Mesendoderm (in vitro differentiated cells): Measurements from ENCODE around the gene ART5.
"Not testable (repeated sequence)": the region's sequence is repeated elsewhere in the genome, so short reads cannot be mapped to it uniquely, and the experiment has no call there.

Source experiments
- DNase-seq: peaks from one replicate; pipeline ENCODE4 v3.0.0; 2013
- H2AK5ac ChIP-seq: 2 replicates; pipeline ENCODE4 v1.6.1; 2013; ENCODE audit warnings: low read length, inconsistent platforms
- H2BK120ac ChIP-seq: 2 replicates; pipeline ENCODE4 v1.6.1; 2013; ENCODE audit warnings: low read depth, mild to moderate bottlenecking, low read length, moderate library complexity, mixed read lengths
- H2BK15ac ChIP-seq: replicated peaks from 2 replicates; pipeline ENCODE4 v1.6.1; 2013; ENCODE audit warnings: low read depth, mild to moderate bottlenecking, moderate library complexity
- H2BK5ac ChIP-seq: 2 replicates; pipeline ENCODE4 v1.6.1; 2013; ENCODE audit warnings: low read length, inconsistent platforms
- H3K18ac ChIP-seq: 2 replicates; pipeline ENCODE4 v1.6.1; 2013; ENCODE audit warnings: mild to moderate bottlenecking, low read length, mixed read lengths
- H3K23ac ChIP-seq: one replicate; pipeline ENCODE4 v1.6.1; 2013; ENCODE audit warnings: low read length
- H3K27ac ChIP-seq: 2 replicates; pipeline ENCODE4 v1.5.1; 2013; ENCODE audit warnings: low read depth, mild to moderate bottlenecking, inconsistent platforms, low read length, moderate library complexity
- H3K27me3 ChIP-seq: 2 replicates; pipeline ENCODE4 v1.6.1; 2013; ENCODE audit warnings: low read length, control low read depth, mild to moderate bottlenecking, inconsistent platforms; ENCODE audit not compliant: insufficient read depth, poor library complexity
- H3K36me3 ChIP-seq: 2 replicates; pipeline ENCODE4 v1.6.1; 2013; ENCODE audit warnings: low read length, inconsistent platforms; ENCODE audit not compliant: control insufficient read depth, insufficient read depth
- H3K4ac ChIP-seq: one replicate; pipeline ENCODE4 v1.6.1; 2013; ENCODE audit warnings: low read depth, mild to moderate bottlenecking, low read length, moderate library complexity
- H3K4me1 ChIP-seq: 2 replicates; pipeline ENCODE4 v1.6.1; 2013; ENCODE audit warnings: low read depth, low read length, inconsistent platforms; ENCODE audit not compliant: control insufficient read depth
- H3K4me2 ChIP-seq: 2 replicates; pipeline ENCODE4 v1.6.1; 2013; ENCODE audit warnings: low read length
- H3K4me3 ChIP-seq: 2 replicates; pipeline ENCODE4 v1.5.1; 2013; ENCODE audit warnings: mild to moderate bottlenecking, low read length
- H3K56ac ChIP-seq: one replicate; pipeline ENCODE4 v1.6.1; 2013; ENCODE audit warnings: low read length
- H3K79me1 ChIP-seq: 2 replicates; pipeline ENCODE4 v1.6.1; 2013; ENCODE audit warnings: low read length, inconsistent platforms
- H3K79me2 ChIP-seq: 2 replicates; pipeline ENCODE4 v1.6.1; 2013; ENCODE audit warnings: mild to moderate bottlenecking, low read length; ENCODE audit not compliant: control insufficient read depth, insufficient read depth
- H3K9ac ChIP-seq: 2 replicates; pipeline ENCODE4 v1.6.1; 2013; ENCODE audit warnings: low read length, inconsistent platforms
- H4K5ac ChIP-seq: one replicate; pipeline ENCODE4 v1.6.1; 2013; ENCODE audit warnings: low read length
- H4K8ac ChIP-seq: one replicate; pipeline ENCODE4 v1.6.1; 2013; ENCODE audit warnings: low read depth, mild to moderate bottlenecking, control low read depth, low read length, moderate library complexity
- WGBS: extraction: QIAGEN DNeasy Blood & Tissue Kit; methylation state at CpG from one replicate; pipeline ENCODE4 v1.1.7; 2013; ENCODE audit warnings: low lambda C conversion rate, missing lambda C conversion rate; ENCODE audit not compliant: insufficient coverage; ENCODE audit errors: extremely low coverage; 5-methylcytosine and 5-hydroxymethylcytosine counted together

The ART5 gene

DNA sequence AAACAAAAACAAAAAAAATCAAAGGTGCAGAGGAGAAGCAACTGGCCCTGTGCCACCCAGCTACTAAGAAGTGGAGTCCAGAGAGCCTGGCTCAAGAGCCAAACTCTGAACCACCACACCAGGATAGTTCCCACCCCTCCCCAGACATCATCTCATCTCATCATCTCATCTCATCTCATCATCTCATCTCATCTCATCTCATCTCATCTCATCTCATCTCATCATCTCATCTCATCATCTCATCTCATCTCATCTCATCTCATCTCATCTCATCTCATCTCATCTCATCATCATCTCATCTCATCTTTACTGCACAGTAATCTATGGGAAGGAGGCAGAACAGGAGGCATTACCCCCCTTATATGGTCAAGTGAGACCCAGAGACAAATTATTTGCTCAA is 21.1 kb upstream of the ART5 start:
- DNase-seq, result no peak
- Histone ChIP-seq H2BK120ac (no peak overlapping the region), H4K5ac (no peak overlapping the region), H3K4me2 (no peak overlapping the region), H3K27me3 (no peaks in the 10 kb centered on the region), H2BK5ac (no peak overlapping the region), H3K56ac (no peak overlapping the region), H4K8ac (no peak overlapping the region), H2BK15ac (no peak overlapping the region), H3K9ac (no peak overlapping the region), H3K18ac (no peak overlapping the region), H3K4me3 (no peak overlapping the region), H3K4ac (no peak overlapping the region), H3K23ac (no peak overlapping the region), H3K79me1 (no peaks in the 10 kb centered on the region), H2AK5ac (no peak overlapping the region), H3K4me1 (no peaks in the 10 kb centered on the region), H3K79me2 (no peaks in the 10 kb centered on the region), H3K36me3 (peaks cover 8% of the 10 kb centered on the region), H3K27ac (no peak overlapping the region)

DNA sequence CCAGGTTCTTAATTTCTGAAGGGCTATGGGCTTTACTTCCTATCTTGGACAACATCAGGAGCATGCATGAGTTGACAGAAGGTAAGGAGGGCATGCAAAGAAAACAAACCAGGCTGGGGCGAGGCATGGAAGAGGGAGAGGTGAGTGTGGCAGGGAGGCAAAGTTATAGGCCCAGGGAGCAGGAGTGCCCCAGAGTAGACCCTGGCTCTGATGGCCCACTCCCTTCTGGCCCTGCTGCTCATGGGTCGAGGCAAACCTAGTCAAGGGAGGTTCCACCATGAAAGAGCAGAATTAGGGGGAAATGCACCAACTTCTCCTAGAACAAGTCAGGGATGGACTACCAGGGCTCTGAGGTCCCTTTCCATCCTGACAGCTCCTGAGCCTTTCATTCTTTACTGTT is 19.2 kb upstream of the ART5 start:
- H3K56ac ChIP-seq, result no peak overlapping the region
- no peak overlapping the region for H3K9ac ChIP-seq
- H2BK120ac ChIP-seq, result no peak overlapping the region
- H2BK15ac ChIP-seq, result no peak overlapping the region
- H3K4me3 ChIP-seq, result no peak overlapping the region
- no peak overlapping the region for H4K8ac ChIP-seq
- no peaks in the 10 kb centered on the region for H3K79me1 ChIP-seq
- no peak overlapping the region for H3K4me2 ChIP-seq
- H3K79me2 ChIP-seq, result no peaks in the 10 kb centered on the region
- no peak overlapping the region for H3K27ac ChIP-seq
- H3K4ac ChIP-seq, result no peak overlapping the region
- no peak overlapping the region for H2AK5ac ChIP-seq
- no peak overlapping the region for H3K23ac ChIP-seq
- no peak overlapping the region for H3K18ac ChIP-seq
- peaks cover 1% of the 10 kb centered on the region for H3K36me3 ChIP-seq
- H2BK5ac ChIP-seq, result no peak overlapping the region
- H3K4me1 ChIP-seq, result no peaks in the 10 kb centered on the region
- no peak overlapping the region for H4K5ac ChIP-seq
- no CpG with 5 or more reads among the region's 2 CpGs for WGBS
- no peaks in the 10 kb centered on the region for H3K27me3 ChIP-seq
- no peak for DNase-seq

DNA sequence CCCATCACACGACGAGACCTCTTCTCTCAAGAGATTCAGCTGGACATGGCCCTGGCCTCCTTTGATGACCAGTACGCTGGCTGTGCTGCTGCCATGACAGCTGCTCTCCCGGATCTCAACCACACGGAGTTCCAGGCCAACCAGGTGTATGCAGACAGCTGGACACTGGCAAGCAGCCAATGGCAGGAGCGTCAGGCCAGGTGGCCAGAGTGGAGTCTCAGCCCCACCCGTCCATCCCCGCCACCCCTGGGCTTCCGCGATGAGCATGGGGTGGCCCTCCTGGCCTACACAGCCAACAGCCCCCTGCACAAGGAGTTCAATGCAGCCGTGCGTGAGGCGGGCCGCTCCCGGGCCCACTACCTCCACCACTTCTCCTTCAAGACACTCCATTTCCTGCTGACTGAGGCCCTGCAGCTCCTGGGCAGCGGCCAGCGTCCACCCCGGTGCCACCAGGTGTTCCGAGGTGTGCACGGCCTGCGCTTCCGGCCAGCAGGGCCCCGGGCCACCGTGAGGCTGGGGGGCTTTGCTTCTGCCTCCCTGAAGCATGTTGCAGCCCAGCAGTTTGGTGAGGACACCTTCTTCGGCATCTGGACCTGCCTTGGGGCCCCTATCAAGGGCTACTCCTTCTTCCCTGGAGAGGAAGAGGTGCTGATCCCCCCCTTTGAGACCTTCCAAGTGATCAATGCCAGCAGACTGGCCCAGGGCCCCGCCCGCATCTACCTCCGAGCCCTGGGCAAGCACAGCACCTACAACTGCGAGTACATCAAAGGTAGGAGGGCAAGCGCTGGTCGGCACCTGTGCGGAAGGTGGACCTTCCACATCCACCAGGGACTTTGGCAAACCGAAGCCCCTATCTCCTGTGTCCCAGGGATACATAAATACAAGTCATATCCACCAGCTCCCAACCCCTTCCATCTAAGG is 18.1 kb upstream of the ART5 start:
- Histone ChIP-seq H3K27ac (no peak overlapping the region), H3K4me3 (no peak overlapping the region), H3K23ac (no peak overlapping the region), H3K4me1 (no peaks in the 10 kb centered on the region), H3K9ac (no peak overlapping the region), H3K4me2 (no peak overlapping the region), H3K36me3 (no peaks in the 10 kb centered on the region), H3K56ac (no peak overlapping the region), H2BK120ac (no peak overlapping the region), H2AK5ac (no peak overlapping the region), H2BK15ac (no peak overlapping the region), H3K18ac (no peak overlapping the region), H3K79me2 (no peaks in the 10 kb centered on the region), H3K4ac (no peak overlapping the region), H3K27me3 (no peaks in the 10 kb centered on the region), H4K8ac (no peak overlapping the region), H4K5ac (no peak overlapping the region), H3K79me1 (no peaks in the 10 kb centered on the region), H2BK5ac (no peak overlapping the region)
- no CpG with 5 or more reads among the region's 33 CpGs for WGBS
- no peak for DNase-seq

DNA sequence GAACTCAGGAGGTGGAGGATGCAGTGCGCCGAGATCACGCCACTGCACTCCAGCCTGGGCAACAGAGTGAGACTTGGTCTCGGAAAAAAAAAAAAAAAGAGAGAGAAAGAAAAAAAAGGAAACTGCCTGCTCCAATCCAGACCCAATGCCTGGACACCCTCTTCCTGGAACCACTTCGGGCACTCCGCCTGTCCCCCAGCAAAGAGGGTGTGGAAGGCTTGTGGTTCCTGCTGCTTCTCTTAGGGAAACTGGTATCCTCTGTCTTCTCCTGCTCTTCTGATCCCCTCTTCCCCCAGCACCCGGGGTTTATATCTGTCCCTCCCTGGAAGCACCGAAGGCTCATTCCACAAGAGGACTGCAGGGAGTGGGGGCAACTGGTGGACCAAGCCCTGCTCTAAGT is 16.5 kb upstream of the ART5 start:
- H2AK5ac ChIP-seq, result no peak overlapping the region
- no peak overlapping the region for H2BK5ac ChIP-seq
- no peaks in the 10 kb centered on the region for H3K4me1 ChIP-seq
- H3K56ac ChIP-seq, result no peak overlapping the region
- no peak overlapping the region for H4K8ac ChIP-seq
- H3K79me1 ChIP-seq, result no peaks in the 10 kb centered on the region
- no peak overlapping the region for H3K4me3 ChIP-seq
- no peaks in the 10 kb centered on the region for H3K27me3 ChIP-seq
- H3K79me2 ChIP-seq, result no peaks in the 10 kb centered on the region
- no peak overlapping the region for H3K18ac ChIP-seq
- no peaks in the 10 kb centered on the region for H3K36me3 ChIP-seq
- WGBS, result no CpG with 5 or more reads among the region's 8 CpGs
- no peak for DNase-seq
- no peak overlapping the region for H3K27ac ChIP-seq
- H4K5ac ChIP-seq, result no peak overlapping the region
- no peak overlapping the region for H3K4me2 ChIP-seq
- H3K9ac ChIP-seq, result no peak overlapping the region
- no peak overlapping the region for H2BK15ac ChIP-seq
- no peak overlapping the region for H3K23ac ChIP-seq
- H2BK120ac ChIP-seq, result no peak overlapping the region
- H3K4ac ChIP-seq, result no peak overlapping the region

DNA sequence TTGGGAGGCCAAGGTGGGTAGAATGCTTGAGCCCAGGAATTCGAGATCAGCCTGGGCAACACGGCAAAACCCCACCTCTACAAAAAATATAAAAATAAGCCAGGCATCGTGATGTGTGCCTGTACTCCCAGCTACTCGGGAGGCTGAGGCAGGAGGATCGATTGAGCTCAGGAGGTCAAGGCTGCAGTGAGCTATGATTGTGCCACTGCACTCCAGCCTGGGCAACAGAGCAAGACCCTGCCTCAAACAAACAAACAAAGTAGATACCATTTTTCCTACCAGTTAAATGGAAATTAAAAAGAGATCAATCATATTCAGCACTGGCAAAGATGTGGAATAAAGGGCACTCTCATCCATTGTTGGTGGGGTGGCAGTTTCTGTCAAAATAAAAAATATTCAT is 15.5 kb upstream of the ART5 start:
- H3K36me3 ChIP-seq, H3K18ac ChIP-seq, H3K27ac ChIP-seq, H2BK15ac ChIP-seq, H4K5ac ChIP-seq, H3K4me3 ChIP-seq, H3K27me3 ChIP-seq, DNase-seq, H2BK120ac ChIP-seq, H3K56ac ChIP-seq, H2BK5ac ChIP-seq, H3K4me1 ChIP-seq, H3K9ac ChIP-seq, H4K8ac ChIP-seq, H3K4ac ChIP-seq, H3K23ac ChIP-seq, H3K79me2 ChIP-seq, H3K4me2 ChIP-seq, H2AK5ac ChIP-seq, H3K79me1 ChIP-seq: not testable (repeated sequence)
- WGBS, result no CpG with 5 or more reads among the region's 5 CpGs

DNA sequence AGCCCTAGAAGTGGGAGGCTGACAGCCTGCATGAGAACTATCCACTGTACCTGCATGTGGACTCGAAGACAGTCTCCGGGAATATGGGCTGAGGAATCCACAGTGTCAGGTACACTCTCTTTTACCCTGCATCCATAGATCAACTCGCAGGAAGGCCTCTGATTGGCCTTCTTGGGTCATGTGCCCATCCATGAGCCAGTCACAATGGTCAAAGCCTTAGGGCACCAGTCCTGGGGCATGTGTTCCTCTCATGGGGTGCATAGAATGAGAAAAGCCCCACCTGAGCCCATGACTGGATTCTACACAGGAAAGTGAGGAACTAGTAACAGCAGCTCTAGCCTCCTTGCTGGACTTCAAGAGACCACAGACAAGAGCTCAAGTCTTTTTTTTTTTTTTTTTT is 13.8 kb upstream of the ART5 start:
- Histone ChIP-seq H3K79me1 (no peaks in the 10 kb centered on the region), H3K4me1 (no peaks in the 10 kb centered on the region), H2BK15ac (no peak overlapping the region), H4K5ac (no peak overlapping the region), H3K4ac (no peak overlapping the region), H3K56ac (no peak overlapping the region), H3K79me2 (no peaks in the 10 kb centered on the region), H3K27ac (no peak overlapping the region), H3K4me3 (no peak overlapping the region), H3K4me2 (no peak overlapping the region), H3K27me3 (no peaks in the 10 kb centered on the region), H2BK120ac (no peak overlapping the region), H2BK5ac (no peak overlapping the region), H3K18ac (no peak overlapping the region), H3K23ac (no peak overlapping the region), H3K36me3 (no peaks in the 10 kb centered on the region), H4K8ac (no peak overlapping the region), H2AK5ac (no peak overlapping the region), H3K9ac (no peak overlapping the region)
- DNase-seq, result peak; percentile 16
- WGBS, result no CpG with 5 or more reads among the region's 3 CpGs
